Measurements from ENCODE around the gene FKBP14. TPM values are rescaled to one million over a fixed set of nuclear protein-coding genes. Genes with fewer than 3 reads are reported as not detected.
A peak's percentile ranks its signal among the peaks of the same experiment; 100 is the strongest.
"Not testable (repeated sequence)": the region's sequence is repeated elsewhere in the genome, so short reads cannot be mapped to it uniquely, and the experiment has no call there.

FKBP14 gene
- total RNA-seq, 4 donors from 2014 or later = 4.5 to 11.7 (median 8.7) TPM

- Histone ChIP-seq H3K36me3 (peaks cover 0 to 28% (median 0%) of the 10 kb centered on the region in 3 donors), H3K4me1 (peaks cover 0 to 15% (median 5%) of the 10 kb centered on the region in 4 donors), H3K27ac (peak overlapping the region in 2 of 4 donors; percentile 52 to 53), H3K9me3 (no peaks in the 10 kb centered on the region), H3K27me3 (no peaks in the 10 kb centered on the region), H3K4me3 (no peak overlapping the region)
- TF ChIP-seq CTCF (IDR thresholded peaks at IDR 0.05) (no peak), EP300 (IDR thresholded peaks at IDR 0.05) (peak in 1 of 2 donors; percentile 79)
- DNase-seq (ENCODE audit: low spot score in 2 of 2) = peak in 1 of 2 donors; percentile 21
Measured at GRCh38 chr7:30068117-30068516, 41.6 kb upstream of the FKBP14 start.

GRCh38 chr7:30066687-30067086 is 40.2 kb upstream of the FKBP14 start:
- H3K4me1 ChIP-seq = peaks cover 0 to 23% (median 5%) of the 10 kb centered on the region in 4 donors
- no peak for DNase-seq (ENCODE audit: low spot score in 2 of 2)
- H3K4me3 ChIP-seq = no peak overlapping the region
- no peak for TF ChIP-seq POLR2A (IDR thresholded peaks at IDR 0.05)
- no peak for TF ChIP-seq EP300 (IDR thresholded peaks at IDR 0.05)
- TF ChIP-seq CTCF (IDR thresholded peaks at IDR 0.05) = no peak
- WGBS, 2 donors = 97% methylated on average over 1 of the region's 1 CpG
- no peak overlapping the region for H3K27ac ChIP-seq
- H3K36me3 ChIP-seq = peaks cover 0 to 31% (median 0%) of the 10 kb centered on the region in 3 donors
- no peaks in the 10 kb centered on the region for H3K9me3 ChIP-seq
- H3K27me3 ChIP-seq = no peaks in the 10 kb centered on the region

- TF ChIP-seq POLR2A (IDR thresholded peaks at IDR 0.05) (no peak), CTCF (IDR thresholded peaks at IDR 0.05) (no peak), EP300 (IDR thresholded peaks at IDR 0.05) (no peak)
- WGBS, 2 donors = 90 to 95% methylated on average over 3 of the region's 3 CpGs
- H3K36me3 ChIP-seq = peaks cover 0 to 21% (median 0%) of the 10 kb centered on the region in 3 donors
- no peak overlapping the region for H3K4me3 ChIP-seq
- H3K27me3 ChIP-seq = no peaks in the 10 kb centered on the region
- DNase-seq (ENCODE audit: low spot score in 2 of 2) = no peak
- H3K4me1 ChIP-seq = peaks cover 0 to 23% (median 5%) of the 10 kb centered on the region in 4 donors
- no peak overlapping the region for H3K27ac ChIP-seq
- H3K9me3 ChIP-seq = no peaks in the 10 kb centered on the region
Measured at GRCh38 chr7:30065746-30066145, 39.2 kb upstream of the FKBP14 start.

GRCh38 chr7:30062587-30062986 is 36.1 kb upstream of the FKBP14 start:
- 52 to 60% methylated on average over 1 of the region's 1 CpG for WGBS, 2 donors
- Histone ChIP-seq H3K36me3 (peaks cover under 1 to 35% (median under 1%) of the 10 kb centered on the region in 3 donors), H3K27me3 (no peaks in the 10 kb centered on the region), H3K9me3 (no peaks in the 10 kb centered on the region), H3K4me3 (no peak overlapping the region), H3K27ac (no peak overlapping the region), H3K4me1 (peaks cover 0 to 8% (median 0%) of the 10 kb centered on the region in 4 donors)
- TF ChIP-seq EP300 (IDR thresholded peaks at IDR 0.05) (no peak), CTCF (IDR thresholded peaks at IDR 0.05) (peak; percentile 59 to 68 (median 60))
- DNase-seq (ENCODE audit: low spot score in 2 of 2) = no peak

GRCh38 chr7:30061786-30062185 is 35.3 kb upstream of the FKBP14 start:
- peak in 1 of 2 donors; percentile 23 for DNase-seq (ENCODE audit: low spot score in 2 of 2)
- H3K36me3 ChIP-seq = peaks cover 3 to 43% (median 3%) of the 10 kb centered on the region in 3 donors
- H3K27me3 ChIP-seq, H3K4me1 ChIP-seq, H3K9me3 ChIP-seq, H3K4me3 ChIP-seq, H3K27ac ChIP-seq: not testable (repeated sequence)
- WGBS, 2 donors = 23 to 30% methylated on average over 3 of the region's 3 CpGs
- peak; percentile 34 to 68 (median 53) for TF ChIP-seq CTCF (IDR thresholded peaks at IDR 0.05)

All from tibial nerve (tissue), 4 donors.